ENCODE measurements around the gene PSG6. TPM values are rescaled to one million over a fixed set of nuclear protein-coding genes. Genes with fewer than 3 reads are reported as not detected.
A peak's percentile ranks its signal among the peaks of the same experiment; 100 is the strongest.
"Not testable (repeated sequence)": the region's sequence is repeated elsewhere in the genome, so short reads cannot be mapped to it uniquely, and the experiment has no call there.

PSG6 gene
- total and polyA plus RNA-seq, 2 of the 8 experiments (the other 6 are each of a cell fraction or from before 2014, with no cell fraction given), result not detected

GRCh38 chr19:42919070-42919756 is 1.5 kb upstream of the PSG6 start:
- H2AK5ac ChIP-seq (ENCODE audit: low read depth, low read length); H2BK20ac ChIP-seq (ENCODE audit: low read length); H3K18ac ChIP-seq (ENCODE audit: extremely low read depth, low read length); H3K4me2 ChIP-seq (ENCODE audit: insufficient read depth in 1 of 2, low read depth in 2 of 2, low read length in 2 of 2); H2BK15ac ChIP-seq (ENCODE audit: low read length); H3K79me1 ChIP-seq (ENCODE audit: low read depth, low read length); H3K56ac ChIP-seq (replicated peaks; ENCODE audit: insufficient read length, low read depth, low read length); H2BK12ac ChIP-seq (ENCODE audit: low read depth, low read length); H3K4me3 ChIP-seq (ENCODE audit: extremely low read depth in 1 of 4, insufficient read depth in 2 of 4, low read depth in 3 of 4, low read length in 4 of 4); H4K5ac ChIP-seq (ENCODE audit: insufficient read length, low read depth, low read length); H3K23ac ChIP-seq (ENCODE audit: insufficient read length); H3K9ac ChIP-seq (replicated peaks in 1 of 4; ENCODE audit: extremely low read depth in 1 of 4, low read depth in 3 of 4, low read length in 3 of 4); H3K4me1 ChIP-seq (replicated peaks in 1 of 4; ENCODE audit: control insufficient read depth in 3 of 4, insufficient read depth in 4 of 4, low read length in 3 of 4); H2AFZ ChIP-seq (ENCODE audit: low read length); H3K27ac ChIP-seq (ENCODE audit: low read depth, low read length); DNase-seq (ENCODE audit: low read depth in 1 of 2, low spot score in 2 of 2); FAIRE-seq; H2BK120ac ChIP-seq (replicated peaks; ENCODE audit: low read depth, low read length); H3K4ac ChIP-seq (replicated peaks; ENCODE audit: insufficient read length, low read depth, low read length); H2BK5ac ChIP-seq (ENCODE audit: low read depth, low read length); H3K23me2 ChIP-seq (ENCODE audit: low read depth, low read length); H3K79me2 ChIP-seq (ENCODE audit: control insufficient read depth in 1 of 2, insufficient read depth in 2 of 2, low read length in 2 of 2); H4K20me1 ChIP-seq (replicated peaks in 1 of 2; ENCODE audit: control insufficient read depth in 1 of 2, insufficient read depth in 2 of 2, low read length in 2 of 2); H3K36me3 ChIP-seq (ENCODE audit: control insufficient read depth in 2 of 4, insufficient read depth in 4 of 4, low read length in 3 of 4); POLR2A ChIA-PET (ENCODE audit: partially characterized antibody); H4K91ac ChIP-seq (replicated peaks; ENCODE audit: insufficient read length, low read length); H3K14ac ChIP-seq (ENCODE audit: insufficient read length); H4K8ac ChIP-seq (ENCODE audit: extremely low read depth, insufficient read depth, low read length); H3K27me3 ChIP-seq (replicated peaks in 1 of 4; ENCODE audit: control insufficient read depth in 3 of 4, extremely low read depth in 1 of 4, insufficient read depth in 3 of 4, low read length in 3 of 4): not testable (repeated sequence)
- 79% methylated on average over 25 of the region's 26 CpGs; no CpG with 5 or more reads in 1 of the 2 experiments for WGBS, 2 experiments (ENCODE audit: extremely low coverage in 1 of 2, insufficient coverage in 1 of 2, insufficient read length in 1 of 2, insufficient replicate concordance in 2 of 2, low coverage in 1 of 2, low lambda C conversion rate in 2 of 2, missing lambda C conversion rate in 1 of 2)
- peaks cover 34 to 72% of the 10 kb centered on the region in 2 experiments for H3K9me3 ChIP-seq (ENCODE audit: insufficient read depth in 2 of 2, low read depth in 1 of 2, low read length in 1 of 2)
- TF ChIP-seq CTCF (IDR thresholded peaks at IDR 0.05; ENCODE audit: control extremely low read depth in 1 of 3, insufficient read depth in 1 of 3, low read depth in 1 of 3, low read length in 3 of 3), result peak in 1 of 3 experiments; percentile 4; a peak in 1 of 4 replicates
- CTCF ChIA-PET (ENCODE audit: partially characterized antibody), result interaction anchor here (0.9 kb wide), 1 partner anchor 18 kb away, joined by 3 read pairs; no protein-coding TSS in a partner anchor

All from H1 (cell line).